IPS-NIHi7 (cell line): ENCODE data around the gene MCTS1.
"Not testable (repeated sequence)": the region's sequence is repeated elsewhere in the genome, so short reads cannot be mapped to it uniquely, and the experiment has no call there.

ENCODE experiments used
- DNase-seq: peaks from one replicate; pipeline ENCODE4 v3.0.0; 2012; ENCODE audit warnings: mixed read lengths; ENCODE audit errors: extremely low spot score

The MCTS1 gene

DNA sequence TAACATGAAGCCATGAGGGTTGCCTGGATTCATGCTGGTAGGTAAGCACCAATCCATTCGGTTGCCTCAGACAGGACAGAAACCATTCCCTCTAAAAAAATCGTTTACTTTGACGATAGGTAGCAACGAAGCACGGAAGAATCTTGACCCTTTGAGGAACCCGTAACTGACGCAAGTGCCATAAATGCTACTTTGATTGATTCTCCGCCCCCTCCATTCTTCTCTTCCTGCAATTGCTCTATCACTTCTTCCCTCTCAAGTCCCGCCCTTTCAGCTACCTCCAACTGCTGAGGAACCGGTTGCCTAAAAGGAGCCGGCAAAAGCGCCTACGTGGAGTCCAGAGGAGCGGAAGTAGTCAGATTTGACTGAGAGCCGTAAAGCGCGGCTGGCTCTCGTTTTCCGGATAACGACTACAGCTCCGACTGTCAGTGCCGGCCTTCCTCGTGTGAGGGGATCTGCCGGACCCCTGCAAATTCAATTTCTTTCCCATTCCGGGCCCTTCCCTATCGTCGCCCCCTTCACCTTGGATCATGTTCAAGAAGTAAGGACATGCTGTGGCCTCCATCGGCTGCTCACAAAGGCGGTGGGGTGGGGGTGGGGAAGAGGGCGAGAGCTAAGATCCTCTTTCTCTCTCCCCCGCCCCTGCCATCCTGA lies at the start of gene MCTS1:
MCTS1 (plus strand) TSS at position 395 of the 654 bp plus-strand sequence; CDS start at position 531, 136 bp downstream.
- peak; percentile 73 for DNase-seq

GRCh38 chrX:120556251-120556650 lies 47.6 kb upstream of the MCTS1 start:
- no peak for DNase-seq

DNA sequence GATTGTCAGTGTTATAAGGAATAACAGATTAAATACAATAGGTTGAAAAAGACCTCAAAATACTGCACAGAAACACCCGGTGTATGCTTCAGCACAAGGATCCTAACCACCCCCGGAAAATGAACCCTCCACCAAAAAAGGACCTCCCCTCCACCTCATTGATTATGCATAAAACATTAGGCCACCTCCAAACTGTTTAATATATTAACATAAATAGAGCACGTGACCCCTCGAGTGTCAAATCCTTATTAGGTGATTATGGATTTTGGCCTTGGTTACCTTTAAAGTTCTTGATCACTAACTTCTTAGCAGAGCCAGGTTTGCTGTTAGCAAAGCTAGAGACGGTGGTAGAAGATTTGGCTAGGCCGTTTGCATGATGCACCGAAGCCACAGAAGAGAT lies 44.1 kb upstream of the MCTS1 start:
- no peak for DNase-seq

- DNase-seq: no peak
Measured at GRCh38 chrX:120560405-120560841, 43.5 kb upstream of the MCTS1 start.

- peak; percentile 74 for DNase-seq
Measured at GRCh38 chrX:120560842-120561633, 42.9 kb upstream of the MCTS1 start, which contains the start of gene CUL4B. Gene CUL4B, minus strand, starts transcription at chrX:120560962. Its CDS starts 324 bp downstream, at chrX:120560638.

DNA sequence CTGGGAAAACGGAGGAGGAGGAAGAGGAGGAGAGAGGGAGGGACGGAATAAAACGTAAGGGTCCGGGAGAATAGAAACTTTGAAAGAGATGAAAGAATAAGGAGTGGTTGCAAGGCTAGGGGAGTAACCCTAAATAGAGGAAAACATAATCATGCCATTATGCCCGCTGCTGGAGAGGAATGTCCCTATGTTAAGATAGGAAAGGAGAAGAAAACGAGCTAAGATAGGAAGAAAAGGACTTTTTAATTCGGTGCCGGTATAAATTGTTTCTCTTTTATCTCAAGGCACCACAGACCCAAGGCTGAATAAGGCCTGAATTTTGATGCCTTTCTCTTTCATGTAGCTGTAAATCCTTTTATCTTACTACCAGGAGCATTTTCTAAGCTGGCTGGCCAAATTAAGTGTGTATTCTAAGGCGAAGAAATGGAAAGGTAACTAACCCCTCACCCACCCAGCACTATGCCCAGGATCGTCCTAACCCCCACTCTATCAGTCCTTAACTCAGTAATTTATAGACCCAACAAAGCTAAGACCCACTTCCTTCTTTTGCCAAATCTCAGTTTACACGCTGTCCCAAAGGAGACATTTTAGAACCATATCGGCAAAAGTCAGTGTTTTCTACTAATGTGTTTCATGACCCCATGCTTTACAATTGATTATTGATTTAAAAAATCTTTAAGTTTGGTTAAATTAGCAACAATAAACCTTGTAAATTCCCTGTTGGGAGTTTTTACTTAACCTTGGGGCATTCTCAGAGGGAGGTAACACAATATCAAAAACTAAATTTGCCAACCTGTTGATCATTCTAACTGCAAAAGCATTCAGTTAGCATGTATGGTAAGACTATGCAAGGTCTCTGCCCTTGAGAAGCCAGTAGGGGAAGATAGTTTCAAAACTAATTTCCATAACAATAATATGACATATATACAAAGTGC lies 42.0 kb upstream of the MCTS1 start:
- no peak for DNase-seq

DNA sequence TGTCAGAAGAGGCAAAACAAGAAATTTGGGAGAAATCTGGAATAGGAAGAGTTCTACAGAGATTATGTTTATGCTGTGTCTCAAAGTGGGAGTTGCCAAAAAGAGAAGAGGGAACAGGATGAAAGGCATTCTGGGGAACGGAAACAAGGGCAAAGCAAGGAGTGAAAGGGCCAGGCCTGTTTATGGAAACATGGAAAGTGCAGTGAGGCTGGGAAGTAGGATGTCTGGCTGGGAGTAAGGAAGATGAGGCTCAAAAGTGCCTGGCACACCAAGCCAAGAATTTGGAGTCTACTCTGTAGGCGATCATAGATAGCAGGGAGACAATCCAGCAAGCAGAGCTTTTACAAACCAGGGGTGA lies 41.4 kb upstream of the MCTS1 start:
- DNase-seq: no peak

- no peak for DNase-seq
Measured at GRCh38 chrX:120564925-120565324, 39.0 kb upstream of the MCTS1 start.

GRCh38 chrX:120566817-120567216 lies 37.1 kb upstream of the MCTS1 start:
- no peak for DNase-seq

DNA sequence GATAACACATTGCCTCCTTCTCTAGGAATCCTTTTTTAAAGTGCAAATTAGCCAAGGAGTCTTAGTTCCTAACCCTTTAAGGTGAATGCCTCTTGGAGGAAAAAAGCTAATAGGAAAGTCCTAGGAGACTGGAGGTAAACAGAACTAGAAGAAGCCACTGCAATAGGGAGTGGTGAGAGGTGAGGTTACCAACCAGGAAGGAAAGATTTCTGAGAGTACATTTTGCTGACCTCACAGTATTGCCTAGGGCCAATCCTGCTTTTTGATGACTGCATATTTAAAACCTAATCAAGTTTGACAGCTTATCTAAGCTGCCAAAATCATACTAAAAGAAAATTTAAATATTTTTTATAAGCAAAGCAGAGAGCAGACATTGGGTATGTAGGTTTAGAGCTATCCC lies 35.9 kb upstream of the MCTS1 start:
- DNase-seq: no peak

- DNase-seq: no peak
Measured at GRCh38 chrX:120568609-120569008, 35.3 kb upstream of the MCTS1 start.

GRCh38 chrX:120570011-120570600 lies 33.8 kb upstream of the MCTS1 start:
- no peak for DNase-seq

GRCh38 chrX:120573806-120574205 lies 30.1 kb upstream of the MCTS1 start:
- DNase-seq: not testable (repeated sequence)

DNA sequence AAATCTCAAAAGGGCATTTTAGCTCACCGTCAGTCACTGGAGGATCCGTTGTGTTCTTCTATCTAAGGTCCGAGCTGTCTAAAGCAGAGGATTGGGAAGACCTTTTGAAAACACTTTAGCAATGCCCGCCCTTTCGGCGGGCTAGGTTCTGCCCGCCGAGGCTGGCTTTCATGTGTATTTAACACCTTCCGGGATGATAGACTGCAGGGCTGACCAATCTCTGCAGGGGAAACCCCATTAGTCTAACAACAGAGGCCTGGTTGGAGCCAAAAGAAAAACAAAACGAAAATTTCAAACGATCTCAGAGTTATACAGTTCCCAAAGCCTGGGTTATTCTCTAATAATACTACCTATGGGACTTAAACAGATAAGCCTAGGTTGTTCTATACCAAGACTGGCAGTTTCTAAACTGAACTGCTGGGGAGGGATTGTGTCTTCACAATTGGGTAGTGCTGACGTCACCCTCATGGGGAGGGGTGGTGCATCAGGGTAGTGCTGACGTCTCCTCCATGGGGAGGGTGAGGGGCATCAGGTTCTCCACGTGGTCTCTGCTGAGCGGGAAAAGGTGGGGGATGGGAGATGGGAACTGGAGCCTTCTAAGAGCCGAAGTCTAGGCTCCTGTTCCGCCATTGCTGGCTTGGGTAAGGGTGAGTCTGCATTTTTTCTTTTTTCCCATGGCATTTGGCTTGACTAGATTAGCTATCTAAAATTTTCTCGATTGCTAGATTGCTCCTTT lies 28.4 kb upstream of the MCTS1 start:
- DNase-seq: peak; percentile 20

DNA sequence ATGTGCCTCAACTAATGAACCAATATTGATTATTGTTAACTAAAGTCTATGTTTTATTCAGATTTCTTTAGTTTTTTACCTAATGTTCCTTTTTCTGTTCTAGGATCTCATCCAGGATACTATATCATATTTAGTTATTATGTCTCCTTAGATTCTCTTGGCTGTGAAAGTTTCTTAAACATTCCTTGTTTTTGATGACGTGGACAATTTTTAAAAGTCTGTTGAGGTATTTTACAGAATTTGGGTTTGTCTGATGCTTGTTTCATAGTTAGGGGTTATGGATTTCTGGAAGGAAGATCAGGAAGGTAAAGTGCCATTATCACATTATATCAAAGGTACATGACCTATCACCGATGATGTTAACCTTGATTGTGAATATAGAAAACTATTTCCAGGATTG lies 18.2 kb upstream of the MCTS1 start:
- no peak for DNase-seq

- DNase-seq: peak; percentile 13
Measured at GRCh38 chrX:120604361-120604782, 471 bp downstream of the MCTS1 start.

DNA sequence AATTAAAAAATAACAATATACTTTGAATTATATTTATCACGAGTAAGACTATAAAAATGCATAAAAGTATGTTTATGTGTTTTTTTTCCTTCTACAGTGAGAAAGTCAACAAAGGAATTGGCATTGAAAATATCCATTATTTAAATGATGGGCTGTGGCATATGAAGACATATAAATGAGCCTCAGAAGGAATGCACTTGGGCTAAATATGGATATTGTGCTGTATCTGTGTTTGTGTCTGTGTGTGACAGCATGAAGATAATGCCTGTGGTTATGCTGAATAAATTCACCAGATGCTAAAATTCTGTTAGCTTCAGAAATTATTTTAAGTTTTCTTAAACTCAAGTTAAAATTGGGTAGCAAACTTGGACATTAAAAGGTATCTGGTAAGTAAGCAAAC lies 8.2 kb downstream of the MCTS1 start:
- no peak for DNase-seq

GRCh38 chrX:120614816-120615215 lies 10.9 kb downstream of the MCTS1 start:
- DNase-seq: no peak

DNA sequence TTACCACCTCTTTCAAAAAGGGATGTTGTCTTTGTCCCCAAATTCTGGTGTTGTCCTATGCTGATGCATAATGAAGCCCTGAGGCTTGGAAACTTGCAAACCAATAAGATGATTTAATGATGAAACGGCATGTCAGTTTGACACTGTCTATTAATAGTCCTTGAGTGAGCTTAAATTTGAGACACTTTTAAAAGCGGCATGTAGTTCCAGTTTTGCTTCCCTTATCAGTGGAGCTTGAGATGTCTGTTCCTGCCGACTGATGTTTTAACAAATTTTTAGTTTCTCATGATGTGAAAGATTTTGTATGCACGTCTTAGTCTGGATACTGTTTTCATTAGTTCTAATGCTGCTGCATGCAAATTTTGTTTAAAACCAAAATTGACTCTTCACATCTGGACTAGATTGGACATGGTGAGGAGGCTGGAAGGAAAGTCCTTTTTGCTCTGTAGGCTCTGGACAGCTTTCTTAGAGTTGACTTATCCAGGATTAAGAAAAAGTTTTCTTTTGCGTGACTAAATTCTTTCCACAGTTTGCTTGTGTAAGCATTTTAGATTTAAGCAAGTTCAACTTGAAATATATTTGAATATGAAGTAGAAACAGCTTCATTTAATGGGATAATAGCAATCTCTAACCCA lies 14.2 kb downstream of the MCTS1 start:
- no peak for DNase-seq

- no peak for DNase-seq
Measured at GRCh38 chrX:120625371-120625770, 21.5 kb downstream of the MCTS1 start.
